DOHH2 (cell line): ENCODE results near the gene APEH.
A peak's percentile ranks its signal among the peaks of the same experiment; 100 is the strongest.

Source experiments
- EZH2phosphoT487 ChIP-seq: fragments of 200-600 bp; sonication (generic); IDR thresholded peaks from 2 replicates; pipeline ENCODE4 v1.6.1; 2017; ENCODE audit warnings: borderline replicate concordance, mild to moderate bottlenecking, antibody characterized with exemption, low read length, moderate library complexity, mixed read lengths
- TF ChIP-seq, protein P1 (sequence below): fragments of 200-600 bp; sonication (generic); IDR thresholded peaks from one replicate; pipeline ENCODE4 v1.5.1; 2014; ENCODE audit warnings: antibody characterized with exemption, mild to moderate bottlenecking, low read depth, low read length; ENCODE audit not compliant: poor library complexity, severe bottlenecking

DNA sequence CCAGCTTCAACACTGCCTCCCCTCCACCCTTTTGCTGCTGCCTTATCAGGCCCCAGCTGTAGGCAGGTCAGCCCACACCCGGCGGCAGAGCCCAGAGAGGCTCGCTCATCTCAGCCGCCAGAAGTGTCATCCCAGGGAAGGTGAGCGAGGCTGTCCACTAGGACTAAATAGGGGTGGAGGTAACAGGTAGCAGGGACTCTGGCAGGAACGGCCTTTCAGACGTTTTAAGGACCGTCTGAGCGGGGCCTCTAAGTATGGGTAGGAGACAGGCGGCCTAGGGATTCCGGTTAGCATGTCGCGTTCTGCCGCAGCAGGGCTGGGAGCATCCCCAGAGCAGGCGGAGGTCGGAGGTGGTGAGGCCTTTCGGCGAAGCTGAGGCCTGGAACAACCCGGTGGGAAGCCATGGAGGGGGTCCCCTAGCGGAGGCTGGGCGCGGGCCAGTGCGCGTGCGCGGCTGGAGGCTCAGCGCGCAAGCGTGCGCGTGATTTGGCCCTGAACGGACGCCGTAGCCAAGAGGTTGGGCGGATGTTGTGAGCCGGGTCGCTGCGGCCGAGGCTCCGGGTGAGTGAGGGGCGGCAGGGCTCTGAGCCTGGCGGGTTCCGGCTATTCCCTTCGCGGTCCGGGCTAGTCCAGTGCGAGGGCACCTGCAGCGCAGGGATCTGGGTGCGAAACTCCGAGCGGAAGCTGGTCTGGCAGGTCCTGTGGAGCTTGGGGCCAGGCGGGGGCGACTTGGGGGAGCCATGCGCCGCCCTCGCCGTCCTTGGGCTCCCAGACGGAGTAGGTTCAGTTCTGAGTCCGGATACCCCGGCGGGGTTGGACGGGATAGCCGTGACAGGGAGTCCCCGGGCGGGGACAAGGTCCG is 15.1 kb downstream of the APEH start, which contains the start of the genes MST1 and RNF123:
- TF ChIP-seq, protein P1, sequence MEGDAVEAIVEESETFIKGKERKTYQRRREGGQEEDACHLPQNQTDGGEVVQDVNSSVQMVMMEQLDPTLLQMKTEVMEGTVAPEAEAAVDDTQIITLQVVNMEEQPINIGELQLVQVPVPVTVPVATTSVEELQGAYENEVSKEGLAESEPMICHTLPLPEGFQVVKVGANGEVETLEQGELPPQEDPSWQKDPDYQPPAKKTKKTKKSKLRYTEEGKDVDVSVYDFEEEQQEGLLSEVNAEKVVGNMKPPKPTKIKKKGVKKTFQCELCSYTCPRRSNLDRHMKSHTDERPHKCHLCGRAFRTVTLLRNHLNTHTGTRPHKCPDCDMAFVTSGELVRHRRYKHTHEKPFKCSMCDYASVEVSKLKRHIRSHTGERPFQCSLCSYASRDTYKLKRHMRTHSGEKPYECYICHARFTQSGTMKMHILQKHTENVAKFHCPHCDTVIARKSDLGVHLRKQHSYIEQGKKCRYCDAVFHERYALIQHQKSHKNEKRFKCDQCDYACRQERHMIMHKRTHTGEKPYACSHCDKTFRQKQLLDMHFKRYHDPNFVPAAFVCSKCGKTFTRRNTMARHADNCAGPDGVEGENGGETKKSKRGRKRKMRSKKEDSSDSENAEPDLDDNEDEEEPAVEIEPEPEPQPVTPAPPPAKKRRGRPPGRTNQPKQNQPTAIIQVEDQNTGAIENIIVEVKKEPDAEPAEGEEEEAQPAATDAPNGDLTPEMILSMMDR = peak; percentile 46
- no peak for TF ChIP-seq EZH2phosphoT487
